ENCODE results near the gene AGMO. TPM values are rescaled to one million over a fixed set of nuclear protein-coding genes. Genes with fewer than 3 reads are reported as not detected.

Gene AGMO
- total RNA-seq, 1 experiment from 2014 or later = 0.11 TPM

DNA sequence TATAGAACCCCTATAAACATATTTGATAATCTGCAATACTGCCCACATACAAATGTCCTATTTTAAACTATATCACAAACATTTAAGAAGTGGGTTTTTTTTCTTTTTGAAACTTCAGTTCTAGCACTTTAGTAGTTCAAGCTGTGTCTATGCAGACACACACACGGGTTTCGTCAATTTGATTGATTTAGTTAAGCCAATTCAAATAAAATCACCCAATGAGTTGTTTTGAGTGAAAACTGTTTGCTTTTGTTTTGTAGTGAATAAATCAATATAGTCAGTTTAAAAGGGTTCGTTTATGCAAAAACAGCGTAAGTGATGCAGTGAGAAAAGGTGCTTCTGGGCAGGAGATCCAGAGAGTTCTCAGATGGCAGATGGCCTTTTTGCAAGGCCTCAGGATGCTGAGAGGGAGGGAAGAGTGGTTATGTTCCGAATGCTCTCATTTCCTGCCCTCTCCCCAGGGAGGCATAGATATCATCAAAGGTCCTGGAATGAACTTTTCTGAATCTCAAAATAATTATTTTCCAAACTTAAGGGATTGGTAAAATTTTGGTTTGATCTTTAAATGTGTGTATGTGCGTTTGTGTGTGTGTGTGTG lies 102.7 kb downstream of the AGMO start:
- ChIA-PET CTCF (no interaction called here), POLR2A (ENCODE audit: unreplicated experiment) (no interaction called here)
- Histone ChIP-seq H3K27ac (ENCODE audit: low read length) (no peak overlapping the region), H3K36me3 (ENCODE audit: low read depth, low read length) (no peaks in the 10 kb centered on the region), H3K79me2 (ENCODE audit: low read length) (no peaks in the 10 kb centered on the region), H3K9me2 (replicated peaks; ENCODE audit: low read length) (no peaks in the 10 kb centered on the region), H3K4me1 (ENCODE audit: insufficient read depth, low read length) (peaks cover 11% of the 10 kb centered on the region), H3K4me2 (ENCODE audit: low read length) (no peak overlapping the region), H3K4me3 (ENCODE audit: low read length) (no peak overlapping the region), H3K9ac (ENCODE audit: low read length) (no peak overlapping the region), H3K9me3 (ENCODE audit: low read length) (no peaks in the 10 kb centered on the region), H3F3A (ENCODE audit: low read length, unreplicated experiment) (peaks cover 3% of the 10 kb centered on the region), H4K20me1 (ENCODE audit: low read length) (no peaks in the 10 kb centered on the region), H3K27me3 (ENCODE audit: low read length) (0 out of 2 replicates have a peak, but pooled peaks cover 4% of the 10 kb centered on the region), H2AFZ (ENCODE audit: low read length) (no peak overlapping the region)
- intact Hi-C loops (cut with micrococcal nuclease) = no loop called here
- DNase-seq (no peak), ATAC-seq (no peak)
- BruUV-seq (replicated peaks) = no TSS peak
- TF ChIP-seq CTCF (conservative IDR thresholded peaks at IDR 0.05; ENCODE audit: low read depth, low read length) (no peak), EZH2phosphoT487 (IDR thresholded peaks at IDR 0.05; ENCODE audit: borderline replicate concordance, low read length) (no peak), EZH2 (IDR thresholded peaks at IDR 0.05; ENCODE audit: low read length, unreplicated experiment) (no peak)

DNA sequence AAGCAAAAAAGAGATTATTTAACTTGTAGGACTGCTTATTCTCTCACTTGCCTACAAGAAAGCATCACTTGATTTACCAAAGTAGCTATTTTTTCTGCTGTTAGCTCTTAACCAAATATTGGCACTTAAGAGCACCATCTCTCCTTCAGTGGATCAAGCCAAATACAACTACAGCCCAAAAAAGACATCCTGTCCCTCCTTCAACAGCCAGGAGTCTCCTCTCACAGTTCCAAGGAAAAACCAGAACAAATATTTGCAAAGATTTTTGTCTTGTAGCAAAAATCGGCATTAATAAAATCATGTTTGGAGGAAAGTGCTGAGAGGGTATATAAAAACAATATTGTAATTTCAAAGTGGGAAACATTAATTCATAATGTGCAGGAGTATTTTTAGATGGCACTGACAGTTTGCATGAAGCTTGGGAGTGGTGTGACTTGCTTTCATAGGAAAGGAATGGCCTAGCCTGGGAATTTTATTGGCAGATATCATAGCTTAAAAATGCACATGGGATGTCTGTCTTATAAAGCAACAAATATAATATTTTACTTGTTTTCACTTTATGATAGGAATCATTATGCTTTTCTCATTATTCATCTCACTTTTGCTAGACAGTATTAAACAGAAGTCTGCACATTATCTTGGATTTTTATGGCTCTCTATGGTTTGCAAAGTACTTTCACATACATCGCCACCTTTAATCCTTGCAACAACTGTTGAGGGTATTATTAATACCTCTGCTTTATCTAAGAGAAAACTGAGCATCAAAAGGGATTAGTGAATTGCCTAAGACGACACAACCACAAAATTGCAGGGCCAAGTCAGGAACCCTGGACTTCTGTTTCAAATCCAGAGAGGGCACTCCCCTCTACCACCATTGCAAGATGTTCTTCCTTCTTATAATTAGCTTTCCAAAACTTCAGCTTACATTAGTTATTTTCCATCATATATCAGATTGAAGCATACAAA lies 103.5 kb downstream of the AGMO start:
- peak; percentile 17; the same call in 1 of the 2 replicates for ATAC-seq
- no peak overlapping the region for H3K27ac ChIP-seq (ENCODE audit: low read length)
- ChIA-PET CTCF (no interaction called here), POLR2A (ENCODE audit: unreplicated experiment) (no interaction called here)
- no peak overlapping the region for H3K9ac ChIP-seq (ENCODE audit: low read length)
- H3K4me1 ChIP-seq (ENCODE audit: insufficient read depth, low read length) = peaks cover 11% of the 10 kb centered on the region
- H4K20me1 ChIP-seq (ENCODE audit: low read length) = no peaks in the 10 kb centered on the region
- no peaks in the 10 kb centered on the region for H3K36me3 ChIP-seq (ENCODE audit: low read depth, low read length)
- H3K9me3 ChIP-seq (ENCODE audit: low read length) = no peaks in the 10 kb centered on the region
- H3K79me2 ChIP-seq (ENCODE audit: low read length) = no peaks in the 10 kb centered on the region
- TF ChIP-seq CTCF (conservative IDR thresholded peaks at IDR 0.05; ENCODE audit: low read depth, low read length) (no peak), EZH2 (IDR thresholded peaks at IDR 0.05; ENCODE audit: low read length, unreplicated experiment) (no peak), EZH2phosphoT487 (IDR thresholded peaks at IDR 0.05; ENCODE audit: borderline replicate concordance, low read length) (no peak)
- DNase-seq = no peak
- no peaks in the 10 kb centered on the region for H3K9me2 ChIP-seq (replicated peaks; ENCODE audit: low read length)
- 0 out of 2 replicates have a peak, but pooled peaks cover 4% of the 10 kb centered on the region for H3K27me3 ChIP-seq (ENCODE audit: low read length)
- no peak overlapping the region for H2AFZ ChIP-seq (ENCODE audit: low read length)
- H3K4me2 ChIP-seq (ENCODE audit: low read length) = no peak overlapping the region
- H3F3A ChIP-seq (ENCODE audit: low read length, unreplicated experiment) = peaks cover 3% of the 10 kb centered on the region
- BruUV-seq (replicated peaks) = no TSS peak
- intact Hi-C loops (cut with micrococcal nuclease) = no loop called here
- no peak overlapping the region for H3K4me3 ChIP-seq (ENCODE audit: low read length)

Data from PC-3 (cell line).